ENCODE results near the gene CLCN2. TPM values are rescaled to one million over a fixed set of nuclear protein-coding genes. Genes with fewer than 3 reads are reported as not detected.

CLCN2 gene
- total RNA-seq, 2 donors from 2014 or later: 7.5 to 12.2 TPM

- DNase-seq (no peak), ATAC-seq (no peak)
- intact Hi-C loops (cut with DNase I): loop anchor here (5.0 kb wide), 1 partner anchor 164 kb away; no protein-coding TSS in a partner anchor
- Histone ChIP-seq H3K4me1 (peaks cover 35% of the 10 kb centered on the region), H3K27ac (no peak overlapping the region), H3K36me3 (replicated peaks in 1 of 2; ENCODE audit: insufficient read depth in 1 of 2, low read depth in 2 of 2) (no peaks in the 10 kb centered on the region), H3K27me3 (no peaks in the 10 kb centered on the region), H3K9me3 (no peaks in the 10 kb centered on the region), H3K4me3 (no peak overlapping the region)
- WGBS, 2 donors: 84 to 90% methylated on average over 5 to 6 of the region's 6 CpGs
- TF ChIP-seq POLR2A (IDR thresholded peaks at IDR 0.05) (no peak), CTCF (IDR thresholded peaks at IDR 0.05) (no peak)
Measured at GRCh38 chr3:184373422-184373821, 12.0 kb upstream of the CLCN2 start.

GRCh38 chr3:184372911-184373310 lies 11.5 kb upstream of the CLCN2 start:
- no peaks in the 10 kb centered on the region for H3K9me3 ChIP-seq
- H3K4me3 ChIP-seq: no peak overlapping the region
- DNase-seq (no peak), ATAC-seq (no peak)
- TF ChIP-seq CTCF (IDR thresholded peaks at IDR 0.05) (no peak), POLR2A (IDR thresholded peaks at IDR 0.05) (no peak)
- H3K27ac ChIP-seq: no peak overlapping the region
- H3K4me1 ChIP-seq: peaks cover 32% of the 10 kb centered on the region
- peaks cover 0 to under 1% of the 10 kb centered on the region in 2 donors for H3K36me3 ChIP-seq (replicated peaks in 1 of 2; ENCODE audit: insufficient read depth in 1 of 2, low read depth in 2 of 2)
- H3K27me3 ChIP-seq: no peaks in the 10 kb centered on the region
- 73 to 85% methylated on average over 5 of the region's 5 CpGs for WGBS, 2 donors
- intact Hi-C loops (cut with DNase I): loop anchor here (5.0 kb wide), 1 partner anchor 164 kb away; no protein-coding TSS in a partner anchor

- ATAC-seq: no peak
- H3K4me1 ChIP-seq: peaks cover 26% of the 10 kb centered on the region
- no peaks in the 10 kb centered on the region for H3K27me3 ChIP-seq
- WGBS, 2 donors: 67 to 71% methylated on average over 8 of the region's 8 CpGs
- H3K36me3 ChIP-seq (replicated peaks in 1 of 2; ENCODE audit: insufficient read depth in 1 of 2, low read depth in 2 of 2): peaks cover 0 to 4% of the 10 kb centered on the region in 2 donors
- intact Hi-C loops (cut with DNase I): loop anchor here (5.0 kb wide), 1 partner anchor 165 kb away; no protein-coding TSS in a partner anchor
- H3K4me3 ChIP-seq: no peak overlapping the region
- TF ChIP-seq POLR2A (IDR thresholded peaks at IDR 0.05): no peak
- TF ChIP-seq CTCF (IDR thresholded peaks at IDR 0.05): no peak
- no peaks in the 10 kb centered on the region for H3K9me3 ChIP-seq
- H3K27ac ChIP-seq: peak overlapping the region in 1 of 4 donors; percentile 9
- no peak for DNase-seq
Measured at GRCh38 chr3:184372296-184372821, 11.0 kb upstream of the CLCN2 start.

- peak; percentile 99 for ATAC-seq
- 27 to 34% methylated on average over 4 to 5 of the region's 5 CpGs for WGBS, 2 donors
- Histone ChIP-seq H3K36me3 (replicated peaks in 1 of 2; ENCODE audit: insufficient read depth in 1 of 2, low read depth in 2 of 2) (peaks cover 0 to 4% of the 10 kb centered on the region in 2 donors), H3K27me3 (no peaks in the 10 kb centered on the region), H3K9me3 (no peaks in the 10 kb centered on the region), H3K4me3 (no peak overlapping the region), H3K27ac (peak overlapping the region in 1 of 4 donors; percentile 9), H3K4me1 (peaks cover 20% of the 10 kb centered on the region)
- DNase-seq: peak; percentile 87 to 95 (median 92)
- TF ChIP-seq POLR2A (IDR thresholded peaks at IDR 0.05): no peak
- TF ChIP-seq CTCF (IDR thresholded peaks at IDR 0.05): peak; percentile 92 to 99 (median 99)
- intact Hi-C loops (cut with DNase I): loop anchor here (5.0 kb wide), 1 partner anchor 166 kb away; no protein-coding TSS in a partner anchor
Measured at GRCh38 chr3:184371570-184372018, 10.2 kb upstream of the CLCN2 start.

All from body of pancreas (tissue), 4 donors.